ENCODE results near the gene LYZL2.
"Not testable (repeated sequence)": the region's sequence is repeated elsewhere in the genome, so short reads cannot be mapped to it uniquely, and the experiment has no call there.

The LYZL2 gene

GRCh38 chr10:30637881-30638467, 8.4 kb upstream of the LYZL2 start:
- no peak for DNase-seq

GRCh38 chr10:30631188-30631587, 1.6 kb upstream of the LYZL2 start:
- no peak for DNase-seq

- no peak for DNase-seq
These were observed 1.0 kb upstream of the LYZL2 start for GRCh38 chr10:30630571-30630970.

DNA sequence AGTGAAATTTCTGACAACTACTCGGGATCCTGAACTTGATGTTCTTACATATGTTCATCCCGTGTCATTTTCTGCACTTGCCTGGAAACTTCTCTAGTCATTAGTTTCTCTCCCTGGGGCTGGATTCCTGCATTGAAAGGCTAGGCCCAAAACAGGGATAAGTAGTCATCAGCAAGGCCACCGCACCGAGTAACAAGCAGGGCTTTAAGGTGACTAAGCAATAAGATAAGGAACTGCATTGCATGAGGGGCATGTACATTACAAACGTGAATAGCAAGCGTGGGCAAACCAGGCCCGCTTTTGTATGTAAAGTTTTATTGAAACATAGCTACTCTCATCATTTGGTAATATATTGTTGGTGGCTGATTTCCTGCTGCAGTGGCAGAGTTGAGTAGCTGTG, 977 bp downstream of the LYZL2 start:
- not testable (repeated sequence) for DNase-seq

- not testable (repeated sequence) for DNase-seq
These were observed 2.7 kb downstream of the LYZL2 start for GRCh38 chr10:30626837-30627236.

GRCh38 chr10:30626196-30626595, 3.4 kb downstream of the LYZL2 start:
- DNase-seq, result not testable (repeated sequence)

- DNase-seq, result no peak
These were observed 4.5 kb downstream of the LYZL2 start for GRCh38 chr10:30625080-30625479.

- no peak for DNase-seq
These were observed 9.6 kb downstream of the LYZL2 start for GRCh38 chr10:30619966-30620365.

- DNase-seq, result no peak
These were observed 12.5 kb downstream of the LYZL2 start for GRCh38 chr10:30617070-30617469.

DNA sequence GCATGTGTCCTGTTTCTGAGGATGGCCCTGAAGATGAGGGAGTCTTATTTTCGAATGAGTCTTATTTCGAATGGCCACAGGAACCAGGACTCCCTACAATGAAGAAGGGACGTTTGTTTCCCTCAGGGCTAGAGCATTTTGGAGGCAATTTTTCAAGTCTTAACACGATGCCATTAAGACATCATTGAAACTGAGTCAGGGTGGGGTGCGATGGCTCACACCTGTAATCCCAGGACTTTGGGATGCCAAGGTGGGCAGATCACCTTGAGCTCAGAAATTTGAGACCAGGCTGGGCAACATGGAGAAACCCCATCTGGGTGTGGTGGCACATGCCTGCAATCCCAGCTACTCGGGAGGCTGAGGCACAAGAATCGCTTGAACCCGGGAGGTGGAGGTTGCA, 18.5 kb downstream of the LYZL2 start:
- not testable (repeated sequence) for DNase-seq

GRCh38 chr10:30607814-30608213, 21.7 kb downstream of the LYZL2 start:
- DNase-seq, result no peak

- no peak for DNase-seq
These were observed 23.2 kb downstream of the LYZL2 start for GRCh38 chr10:30606313-30606712.

DNA sequence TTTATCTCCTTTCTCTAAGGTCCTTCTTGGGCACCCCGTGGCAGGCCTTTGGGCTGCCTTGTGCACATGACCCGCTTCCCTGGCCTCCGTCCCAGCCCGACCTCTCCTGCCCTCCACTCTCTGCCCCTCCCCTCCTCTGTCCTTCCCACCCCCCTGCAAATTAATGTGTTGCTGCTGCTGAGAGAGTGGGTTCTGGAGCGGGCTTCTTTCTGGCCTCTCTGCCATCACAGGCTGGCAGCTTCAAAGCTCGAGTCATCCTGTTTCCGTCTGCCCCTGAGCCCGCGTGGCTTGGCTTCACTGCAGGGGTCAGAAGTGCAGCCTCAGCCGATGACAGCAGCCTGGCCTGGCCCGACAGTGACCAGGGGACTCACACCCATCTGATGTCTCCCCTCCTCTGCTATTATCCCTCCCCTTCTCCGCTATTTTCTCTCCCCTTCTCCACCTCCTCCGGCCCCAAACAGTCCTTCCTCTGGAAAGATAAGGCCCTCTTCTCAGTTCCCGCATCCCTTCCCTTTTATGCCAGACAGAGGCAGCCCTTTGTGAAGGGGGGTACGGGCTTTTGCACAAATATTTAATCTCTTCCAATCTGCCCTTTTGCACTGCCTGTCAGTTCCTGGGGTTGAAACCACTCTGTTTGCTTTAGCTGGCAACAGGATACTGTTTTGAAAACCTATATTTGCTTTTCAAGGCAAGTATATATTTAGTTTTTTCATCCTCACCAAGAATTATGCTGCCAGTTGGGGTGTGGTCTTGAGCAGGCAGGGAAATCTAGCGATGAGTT, 24.0 kb downstream of the LYZL2 start:
- peak; percentile 70 for DNase-seq

DNA sequence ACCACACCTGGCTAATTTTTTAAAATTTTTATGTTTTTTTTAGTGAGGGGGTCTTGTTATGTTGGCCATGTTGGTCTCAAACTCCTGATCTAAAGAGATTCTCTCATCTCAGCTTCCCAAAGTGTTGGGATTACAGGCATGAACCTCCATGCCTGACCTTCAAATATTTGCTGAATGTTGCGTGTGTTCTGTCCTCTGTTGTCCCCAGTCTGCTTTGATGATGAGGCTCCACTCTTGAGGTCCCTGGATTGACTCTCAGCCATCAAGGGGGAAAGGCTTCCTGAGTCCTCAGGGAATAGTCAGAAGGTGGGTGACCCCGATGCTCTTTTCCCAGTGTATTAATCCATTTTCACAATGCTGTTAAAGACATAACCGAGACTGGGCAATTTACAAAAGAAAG, 26.0 kb downstream of the LYZL2 start:
- DNase-seq, result no peak

DNA sequence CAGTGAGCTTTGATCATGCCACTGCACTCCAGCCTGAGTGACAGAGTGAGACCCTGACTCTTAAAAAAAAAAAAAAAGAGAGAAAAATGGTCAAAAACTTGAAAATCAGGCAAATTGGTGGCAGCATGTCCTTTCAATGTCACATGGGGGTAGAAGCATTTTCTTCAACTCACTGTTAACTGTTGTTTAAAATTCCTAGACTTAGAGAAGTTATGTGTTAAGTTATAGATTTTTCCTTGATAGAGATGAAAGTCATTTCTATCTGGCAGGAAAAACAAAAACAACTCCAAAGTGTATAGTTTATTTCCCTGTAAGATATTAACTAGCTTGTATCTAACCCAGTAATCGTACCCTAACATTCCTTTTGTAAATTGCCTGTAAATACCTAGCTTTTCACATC, 26.8 kb downstream of the LYZL2 start:
- no peak for DNase-seq

GRCh38 chr10:30600005-30600404, 29.5 kb downstream of the LYZL2 start:
- DNase-seq, result no peak

DNA sequence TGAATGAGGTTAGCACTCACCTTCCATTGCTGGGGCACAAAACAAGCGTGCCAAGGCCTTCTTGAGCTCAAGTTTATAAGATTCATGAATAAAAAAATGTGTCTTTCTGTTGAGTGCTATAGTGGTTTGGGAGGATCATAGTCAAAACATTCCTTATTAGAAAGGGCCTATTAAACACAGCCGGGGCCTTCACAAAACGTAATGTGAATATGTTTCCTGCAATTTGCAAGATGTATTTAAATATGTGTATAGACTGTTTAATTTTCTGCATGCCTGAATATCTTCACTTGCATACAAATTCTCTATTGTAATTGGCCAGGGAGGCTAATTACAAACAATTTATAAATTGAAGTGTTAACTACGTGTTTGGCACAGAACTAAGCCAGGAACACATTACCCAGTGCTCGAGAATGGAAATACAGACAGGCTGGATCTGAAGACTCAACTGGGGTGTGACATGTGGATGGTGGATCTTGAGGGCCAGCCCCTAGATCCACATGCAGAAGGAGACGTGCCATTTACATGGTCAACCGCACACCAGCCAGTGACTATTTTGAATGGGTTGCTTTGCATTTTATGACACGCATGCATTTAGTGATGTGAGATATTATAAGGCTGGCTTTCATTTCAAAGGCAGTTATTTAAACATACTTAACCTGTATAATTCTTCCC, 31.3 kb downstream of the LYZL2 start:
- DNase-seq, result no peak

DNA sequence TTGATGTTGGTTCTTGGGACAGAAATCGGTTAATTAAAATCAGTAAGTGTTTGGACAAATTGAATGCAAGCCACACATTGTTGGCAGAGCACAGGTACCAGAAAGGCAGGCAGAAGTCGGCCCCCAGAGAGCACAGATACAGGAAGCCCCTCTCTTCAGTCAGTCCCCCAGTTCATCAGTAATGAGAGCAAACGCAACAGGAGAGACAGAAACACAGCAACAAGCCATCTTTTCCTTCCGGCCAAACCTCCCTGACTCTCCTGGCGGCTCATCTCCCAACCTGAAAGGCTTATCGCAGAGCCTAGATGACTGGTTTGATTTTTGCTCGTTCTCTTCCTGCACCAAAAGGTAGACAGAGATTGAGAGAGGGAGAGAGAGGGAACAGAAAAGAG, 32.1 kb downstream of the LYZL2 start:
- DNase-seq, result not testable (repeated sequence)

GRCh38 chr10:30596493-30597432, 32.8 kb downstream of the LYZL2 start:
- not testable (repeated sequence) for DNase-seq

DNA sequence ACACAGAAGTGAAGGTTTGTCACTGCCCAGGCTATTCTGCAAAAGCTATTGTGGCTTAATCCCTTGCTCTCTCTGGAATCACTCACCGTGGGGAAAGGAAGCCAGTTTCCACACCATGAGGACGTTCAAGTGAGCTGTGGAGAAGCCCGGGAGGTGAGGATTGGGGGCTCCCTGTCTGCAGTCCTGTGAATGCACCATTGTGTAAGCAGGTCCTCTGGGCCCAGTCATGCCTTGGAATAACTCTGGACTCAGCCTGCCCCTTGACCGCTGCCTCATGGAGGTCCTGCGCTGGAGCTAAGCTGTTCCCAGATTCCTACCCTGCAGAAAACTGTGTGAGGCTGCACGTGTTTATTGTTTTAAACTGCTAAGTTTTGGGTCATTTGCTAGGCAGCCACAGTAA, 33.5 kb downstream of the LYZL2 start:
- no peak for DNase-seq

GRCh38 chr10:30594077-30594476, 35.5 kb downstream of the LYZL2 start:
- DNase-seq, result no peak

DNA sequence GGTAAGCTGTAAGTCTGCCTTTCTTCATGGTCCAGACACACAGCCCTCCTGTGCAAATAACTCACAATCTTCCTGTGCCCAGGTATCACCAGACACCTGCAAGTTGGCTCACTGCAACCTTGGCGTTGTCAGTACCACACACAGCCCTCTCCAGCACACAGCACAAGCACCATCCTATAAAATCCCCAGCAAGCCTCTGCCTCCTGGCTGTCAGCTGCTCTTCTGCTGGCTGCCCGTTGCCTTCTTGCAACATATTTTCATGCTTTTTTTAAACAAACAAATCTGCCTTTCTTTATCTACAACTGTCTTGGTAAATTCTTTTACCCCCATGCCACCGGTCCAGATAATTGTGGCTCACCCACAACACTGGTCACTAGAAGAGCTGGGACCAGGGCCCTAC, 36.8 kb downstream of the LYZL2 start:
- DNase-seq, result not testable (repeated sequence)

DNA sequence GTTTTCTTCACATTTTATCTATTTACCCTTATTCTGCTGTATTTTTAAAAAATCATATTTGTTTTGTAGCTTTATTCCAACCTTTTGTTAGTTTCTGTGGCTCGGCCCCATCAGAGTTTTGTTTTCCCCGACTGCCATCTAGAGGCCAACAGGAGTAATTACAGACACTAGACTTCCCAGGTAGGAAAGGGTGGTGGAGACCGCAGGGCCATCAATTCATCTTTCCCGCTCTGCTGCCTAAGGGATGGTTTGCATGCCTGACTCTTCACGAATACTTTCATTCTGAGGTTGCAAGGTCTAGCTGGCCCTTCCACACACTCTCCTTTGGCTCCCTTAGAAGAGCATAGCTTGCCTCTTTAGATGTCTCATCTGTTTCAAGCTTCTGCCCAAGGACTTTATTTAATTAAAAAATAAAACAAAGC, 38.3 kb downstream of the LYZL2 start:
- DNase-seq, result peak; percentile 61
